HuH-7 (cell line): ENCODE data around the gene DST.

ENCODE experiments used
- DNase-seq: peaks from one replicate; pipeline ENCODE4 v3.0.0; 2011; ENCODE audit warnings: low spot score

Gene DST

DNA sequence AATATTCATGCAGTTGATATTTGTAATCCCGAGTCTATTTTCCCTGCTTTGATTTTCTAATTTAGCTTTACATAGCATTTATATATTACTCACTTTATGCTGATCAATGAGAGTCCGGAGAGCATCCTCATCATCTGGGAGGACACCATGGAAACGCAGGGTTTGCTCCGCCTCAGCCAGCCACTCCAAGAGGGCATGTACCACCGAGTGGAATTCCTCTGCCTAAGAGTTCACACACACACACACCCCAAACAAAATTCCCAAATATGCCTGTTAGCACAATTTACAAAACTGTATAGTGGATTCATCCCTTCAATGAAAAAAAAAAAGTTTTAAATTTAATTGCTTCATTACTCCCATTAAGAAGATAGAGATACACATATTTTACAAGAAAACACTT lies 160.7 kb downstream of the DST start:
- no peak for DNase-seq

DNA sequence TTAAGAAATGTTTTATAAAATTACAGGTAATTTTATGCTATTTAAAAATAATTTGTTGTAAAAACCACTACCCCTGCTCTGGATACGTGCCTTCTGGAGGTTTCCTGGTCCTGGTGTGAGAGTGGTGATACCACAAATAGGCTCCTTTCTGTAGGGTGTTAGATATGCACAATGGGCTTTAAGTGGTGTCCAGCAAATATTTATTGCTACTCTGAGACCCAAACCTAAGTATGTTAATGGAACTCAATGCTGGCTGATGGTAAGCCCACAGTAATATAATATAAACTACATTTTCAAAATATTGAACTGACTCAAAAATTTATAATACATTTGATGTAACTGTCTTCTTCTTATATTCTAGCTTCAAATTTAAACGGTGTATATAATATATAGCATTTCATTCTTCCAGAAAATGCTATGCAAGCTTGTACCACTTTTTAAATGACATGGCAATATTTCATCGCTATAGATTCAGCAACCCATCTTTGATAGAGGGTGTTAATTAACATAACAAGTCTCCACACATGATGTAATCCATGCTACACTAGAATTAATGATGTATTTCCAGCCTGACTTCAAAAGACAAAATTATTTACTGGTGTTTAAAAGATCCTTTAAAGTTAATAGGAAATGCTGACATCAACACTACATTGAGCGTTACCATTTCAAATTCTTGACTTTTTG lies 161.9 kb downstream of the DST start:
- DNase-seq = no peak

DNA sequence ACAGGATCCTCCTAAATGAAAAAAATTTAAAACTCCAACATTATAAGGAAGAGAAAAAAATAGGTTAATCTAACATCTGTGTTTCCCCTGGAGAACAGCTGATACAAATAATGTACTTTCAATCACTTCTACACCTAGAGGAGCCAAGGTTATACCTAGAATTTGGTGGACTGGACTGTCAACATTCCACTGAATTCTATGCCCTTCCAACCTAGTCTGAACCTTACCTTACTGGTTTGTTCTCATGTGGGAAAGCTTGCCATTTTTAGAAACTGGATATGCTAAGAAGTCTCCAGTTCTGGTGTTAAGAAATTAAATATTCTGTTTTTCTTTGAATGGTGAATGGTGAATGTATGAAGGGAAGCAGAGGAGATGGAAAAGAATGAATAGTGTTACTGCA lies 162.4 kb downstream of the DST start:
- DNase-seq = no peak

DNA sequence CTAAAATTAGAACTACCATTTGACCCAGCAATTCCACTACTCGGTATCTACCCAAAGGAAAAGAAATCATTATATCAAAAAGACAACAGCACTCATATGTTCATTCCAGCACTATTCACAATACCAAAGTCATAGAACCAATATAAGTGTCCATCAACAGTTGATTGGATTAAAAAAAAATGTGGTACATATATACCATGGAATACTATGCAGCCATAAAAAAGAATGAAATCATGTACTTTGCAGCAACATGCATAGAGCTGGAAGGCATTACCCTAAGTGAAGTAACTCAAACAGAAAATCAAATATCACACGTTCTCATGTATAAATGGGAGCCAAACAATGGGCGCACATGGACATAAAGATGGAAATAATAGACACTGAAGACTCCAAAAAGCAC lies 163.3 kb downstream of the DST start:
- no peak for DNase-seq

DNA sequence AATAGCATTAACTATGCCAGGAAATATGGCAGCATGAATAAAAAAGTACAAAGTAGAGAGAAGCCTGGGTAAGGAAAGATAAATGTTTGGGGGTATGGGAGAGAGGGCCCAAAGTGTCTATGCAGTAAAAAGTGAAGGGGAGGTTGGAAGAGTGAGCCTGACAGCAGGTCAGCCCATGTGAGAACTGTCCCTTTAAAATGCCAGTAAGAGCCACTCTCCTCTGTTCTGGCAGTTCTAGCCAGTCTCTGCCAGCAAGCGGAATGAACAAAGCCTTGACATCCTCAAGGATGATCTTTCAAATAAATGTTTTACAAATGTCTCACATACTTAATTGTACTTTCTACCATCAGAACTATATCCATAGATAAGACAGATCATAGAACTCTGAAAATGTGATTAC lies 164.5 kb downstream of the DST start:
- DNase-seq = no peak

DNA sequence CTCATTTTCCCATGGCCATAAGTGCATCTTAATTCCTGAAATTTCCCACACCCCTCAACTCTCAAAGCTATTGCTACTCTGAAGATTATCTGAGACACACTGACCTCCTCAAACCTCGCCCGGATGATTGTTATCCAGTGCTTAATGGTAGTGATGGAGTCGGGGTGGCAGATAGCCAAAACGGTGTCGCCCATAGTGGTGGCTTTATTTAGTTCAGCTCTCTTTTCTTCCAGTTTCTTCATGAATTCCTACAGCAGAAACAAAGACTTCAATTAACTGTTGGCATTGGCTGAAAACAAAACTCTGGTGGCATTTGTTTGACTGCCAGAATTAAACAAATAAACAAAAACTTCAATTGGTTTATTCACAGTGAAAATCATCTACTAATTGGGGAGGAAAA lies 165.4 kb downstream of the DST start:
- DNase-seq = no peak

DNA sequence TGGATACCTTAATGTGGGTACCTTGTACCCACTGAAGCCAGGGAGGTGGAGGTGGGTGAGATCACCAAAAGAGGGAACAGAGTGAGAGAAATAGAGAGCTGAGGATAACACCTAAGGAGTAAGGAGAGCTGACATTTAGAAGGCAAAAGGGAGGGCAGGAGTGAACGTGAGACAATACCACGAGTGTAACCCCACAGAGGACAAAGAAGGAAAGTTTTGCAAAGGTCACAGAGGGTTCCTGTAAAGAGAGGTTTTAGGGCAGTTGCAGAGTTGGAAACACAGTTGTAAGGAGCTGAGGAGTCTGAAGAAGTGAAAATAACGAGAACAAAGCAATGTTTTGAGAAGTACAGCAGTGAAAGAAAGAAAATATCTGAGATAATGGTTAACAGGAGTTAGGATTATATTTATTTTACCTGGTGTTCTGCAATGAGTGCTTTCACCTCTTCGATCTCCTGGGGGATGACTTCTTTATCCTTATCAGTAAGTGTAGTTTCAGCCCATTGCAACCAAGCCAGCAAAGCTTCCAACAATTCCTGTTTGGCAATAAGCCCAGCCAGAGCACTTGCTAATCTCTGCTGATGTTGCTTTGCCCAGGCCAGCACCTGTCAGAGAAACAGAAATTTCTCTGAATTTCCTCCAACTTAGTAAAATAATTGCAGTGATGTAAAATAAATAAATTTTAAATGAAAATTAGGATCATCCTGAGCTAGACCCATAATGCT lies 166.8 kb downstream of the DST start:
- peak; percentile 7 for DNase-seq

DNA sequence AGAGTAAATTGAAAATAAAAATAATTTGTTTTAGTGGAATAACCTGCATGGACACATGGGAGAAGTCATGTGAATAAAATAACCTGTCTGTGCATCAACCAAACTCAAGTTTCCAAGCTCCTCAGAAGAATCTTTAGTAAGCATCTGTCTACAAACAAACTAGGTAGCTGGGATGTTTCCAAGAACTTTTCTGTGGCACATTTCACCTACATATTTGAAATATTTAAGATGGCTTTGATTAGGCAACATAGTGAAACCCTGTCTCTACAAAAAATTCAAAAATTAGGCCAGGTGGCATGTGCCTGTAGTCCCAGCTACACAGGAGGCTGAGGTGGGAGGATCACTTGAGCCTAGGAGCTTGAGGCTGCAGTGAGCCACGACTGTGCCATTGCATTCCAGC lies 168.2 kb downstream of the DST start:
- no peak for DNase-seq

DNA sequence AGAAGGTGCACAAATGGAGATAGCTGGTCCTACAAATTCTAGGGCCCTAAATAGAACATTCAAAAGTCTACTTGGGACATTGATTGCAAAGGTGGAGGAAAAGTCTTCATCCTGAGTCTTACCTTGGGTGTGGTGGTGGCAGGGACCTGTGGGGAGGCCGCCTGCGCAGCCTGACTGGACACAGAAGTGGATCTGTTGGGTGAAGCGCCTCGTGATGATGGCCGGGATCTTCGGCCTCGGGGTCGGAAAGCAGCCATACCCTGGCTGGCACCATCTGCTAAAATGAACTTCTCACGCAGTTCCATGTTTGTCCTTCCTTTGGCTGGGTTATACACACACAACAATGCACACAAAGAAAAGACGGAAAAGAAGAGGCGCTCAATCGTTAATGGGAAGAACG lies 179.2 kb downstream of the DST start:
- DNase-seq = no peak

DNA sequence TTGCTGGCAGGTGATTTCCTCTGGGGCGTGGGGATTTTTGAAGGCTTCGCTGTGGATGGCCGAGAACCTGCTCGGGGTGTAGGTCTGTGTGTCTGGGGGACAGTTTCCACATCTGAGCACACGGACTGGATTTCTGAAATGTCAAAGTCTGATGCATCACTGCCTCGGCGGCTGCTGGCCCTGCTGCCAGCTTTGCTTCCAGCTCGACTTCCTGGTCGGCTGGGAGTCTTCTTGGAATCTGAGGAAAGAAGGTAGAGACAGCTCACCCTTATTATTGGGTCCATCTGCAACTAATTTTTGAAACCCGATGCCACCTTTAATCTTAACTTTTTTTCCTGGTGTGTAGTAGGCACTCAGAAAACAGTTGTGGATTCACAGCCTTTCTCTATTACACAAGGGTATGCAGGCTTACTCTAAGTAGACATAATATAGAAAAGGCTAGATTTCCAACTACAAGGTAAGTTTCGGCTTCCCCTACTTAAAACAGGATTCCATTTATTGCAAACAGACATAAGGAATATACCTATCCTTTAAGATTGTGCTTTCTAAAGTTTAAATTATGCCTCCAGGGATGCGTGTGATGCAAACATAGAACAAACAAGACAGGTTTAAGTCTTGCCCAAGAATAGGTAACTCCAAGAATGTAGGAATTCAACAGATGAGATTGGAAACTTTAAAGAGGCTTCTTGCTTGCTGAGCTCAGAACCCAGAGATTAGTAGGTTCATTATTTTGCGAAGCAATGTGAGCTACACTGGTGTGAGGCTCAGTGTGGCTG lies 183.5 kb downstream of the DST start:
- no peak for DNase-seq

DNA sequence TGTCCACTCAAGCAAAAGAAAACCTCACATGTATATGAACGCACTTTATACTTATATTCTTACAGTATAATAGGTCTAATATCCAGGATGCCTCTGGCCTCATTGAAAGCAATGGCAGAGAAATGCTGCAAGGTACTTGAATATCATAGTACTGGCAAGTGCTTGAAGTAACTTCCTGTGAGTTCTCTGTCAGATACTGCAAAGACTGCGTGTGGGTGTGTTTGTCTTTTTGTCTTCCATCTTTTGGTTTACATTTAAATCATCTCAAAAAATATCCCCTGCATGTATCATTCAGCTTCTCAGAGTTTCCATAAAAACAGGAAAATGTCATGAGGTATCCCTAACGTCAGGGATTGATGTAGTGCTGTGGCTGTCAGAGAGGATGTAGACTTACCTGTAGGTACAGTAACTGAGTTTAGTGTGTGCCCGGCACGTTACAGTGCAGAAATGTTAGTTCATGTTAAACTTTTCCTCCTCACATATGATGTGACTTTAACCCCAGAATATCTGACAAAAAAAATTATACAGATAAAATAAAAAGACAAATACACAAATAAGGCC lies 184.3 kb downstream of the DST start:
- no peak for DNase-seq

DNA sequence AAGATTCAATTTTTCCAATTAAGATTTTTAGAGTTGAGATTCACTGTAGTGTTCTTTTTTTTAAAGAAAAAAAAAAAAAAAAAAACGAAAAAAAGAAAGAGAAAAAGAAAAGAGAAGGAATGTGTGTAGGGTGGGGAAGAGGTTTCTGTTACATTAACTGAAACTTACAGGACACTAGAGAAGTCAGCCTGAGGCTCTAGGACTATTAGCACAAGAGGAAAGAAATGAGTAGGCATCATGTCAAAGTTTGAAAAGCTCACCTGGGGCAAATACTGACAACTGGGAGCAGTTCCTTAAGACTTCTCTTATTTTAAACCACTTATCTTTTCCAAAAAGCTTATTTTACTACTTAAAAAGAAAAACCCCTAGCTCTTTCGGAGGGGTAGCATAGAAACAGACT lies 185.9 kb downstream of the DST start:
- no peak for DNase-seq

DNA sequence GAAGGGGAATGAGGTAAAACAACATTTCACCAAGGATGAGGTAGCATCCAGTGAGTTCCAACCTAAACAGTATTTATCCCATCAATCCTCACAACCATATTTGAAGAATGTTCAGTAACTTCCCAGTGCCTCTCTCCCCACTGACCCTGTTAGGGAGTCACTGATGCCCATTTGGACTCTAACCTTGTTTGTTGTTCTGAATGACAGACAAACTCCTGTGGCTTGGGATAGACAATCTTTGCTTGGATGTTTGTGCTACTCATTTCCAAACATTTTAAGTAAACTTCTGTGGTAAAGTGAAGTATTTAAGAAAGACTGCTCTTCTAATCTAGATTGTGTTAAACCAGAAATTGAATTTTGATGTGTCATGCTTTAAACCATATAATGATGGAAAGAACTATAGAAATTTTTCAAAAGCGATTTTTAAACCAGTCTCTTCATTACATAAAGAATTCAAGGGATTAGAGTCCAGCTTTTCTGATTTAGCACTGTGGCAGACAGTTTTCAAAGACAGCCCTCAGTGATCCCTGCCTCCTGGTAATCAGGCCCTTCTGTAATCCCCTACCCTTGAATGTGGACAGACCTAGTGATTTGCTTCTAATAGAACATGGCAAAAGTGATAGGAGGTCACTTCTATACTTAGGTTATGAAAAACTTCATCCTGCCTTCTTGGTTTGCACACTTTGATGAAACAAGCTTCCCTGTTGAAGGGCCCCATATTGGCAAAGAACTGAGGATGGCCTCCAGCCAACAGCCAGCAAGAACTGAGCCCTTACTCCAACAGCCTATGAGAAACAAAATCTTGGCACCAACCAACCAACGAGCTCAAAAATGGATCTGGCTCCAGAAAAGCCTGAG lies 191.6 kb downstream of the DST start:
- DNase-seq = no peak

DNA sequence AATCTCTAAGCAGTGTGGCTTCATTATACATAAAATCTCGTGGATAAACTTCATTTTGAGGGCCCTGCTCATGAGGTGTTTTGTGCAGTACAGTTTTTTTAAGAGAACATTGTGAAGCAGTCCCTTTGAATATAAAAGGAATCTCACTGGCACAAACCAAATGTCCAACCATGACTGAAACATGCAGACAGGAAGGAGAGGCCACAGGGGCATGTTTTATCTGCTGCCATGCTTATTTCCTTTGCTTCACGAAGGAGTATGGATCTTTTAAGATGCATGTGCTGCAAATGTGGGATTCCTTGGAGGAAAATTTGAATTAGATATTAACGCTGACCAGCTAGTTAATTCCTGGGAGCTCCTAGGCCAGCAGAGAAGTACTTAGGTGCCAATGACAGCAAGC lies 192.3 kb downstream of the DST start:
- DNase-seq = no peak

DNA sequence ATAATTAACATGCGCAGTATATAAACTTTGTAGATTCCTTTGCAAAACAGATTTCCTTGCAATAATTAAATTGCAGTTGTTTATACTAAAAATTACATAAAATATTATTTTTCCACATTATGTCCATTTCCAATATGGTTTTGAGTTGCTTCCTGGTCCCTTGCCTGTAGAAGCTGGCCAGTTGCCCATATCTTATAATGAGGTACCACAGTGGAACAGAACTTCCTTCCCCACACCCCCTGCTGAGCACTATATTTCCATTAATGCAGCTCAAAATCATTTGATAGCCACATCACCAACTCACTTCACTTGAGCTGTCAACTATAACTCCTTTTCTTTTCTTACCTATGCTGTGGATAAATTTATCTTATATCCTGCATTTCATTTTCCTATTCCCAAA lies 194.6 kb downstream of the DST start:
- no peak for DNase-seq

DNA sequence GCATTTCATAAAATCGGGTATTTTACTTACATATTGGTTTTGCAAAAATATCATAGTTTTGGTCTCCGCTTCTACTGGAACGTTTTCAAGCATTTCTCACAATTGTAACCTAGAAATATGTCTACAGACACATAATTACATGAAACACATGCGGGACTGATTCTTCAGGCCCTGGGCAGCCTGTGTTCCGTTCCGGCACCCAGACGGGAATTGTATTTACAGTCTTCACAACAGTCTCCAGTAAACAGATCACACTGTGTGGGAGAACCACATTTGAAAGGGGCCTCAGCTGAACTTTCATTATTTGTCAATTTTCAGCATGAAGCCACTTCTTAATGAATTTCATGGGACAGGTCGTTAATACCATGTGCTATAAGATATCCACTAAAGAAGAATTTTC lies 196.9 kb downstream of the DST start:
- no peak for DNase-seq

DNA sequence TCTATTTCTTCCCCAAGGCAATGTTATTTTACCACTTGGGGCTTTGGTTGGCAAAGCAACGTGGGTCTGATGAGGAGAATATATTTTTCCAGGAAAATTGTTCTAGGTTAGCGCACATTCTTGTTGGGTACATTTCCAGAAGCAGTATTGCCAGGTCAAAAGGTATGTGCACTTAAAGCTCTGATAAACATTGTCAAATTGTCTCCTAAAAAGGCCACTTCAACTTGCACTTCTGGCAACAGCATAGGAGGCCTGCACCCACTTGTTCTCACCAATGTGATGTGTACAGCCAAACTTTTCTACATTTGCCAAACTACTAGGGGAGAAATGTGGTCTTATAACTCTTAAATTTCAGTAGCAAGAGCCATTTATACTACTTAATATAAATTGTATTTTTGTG lies 197.8 kb downstream of the DST start:
- no peak for DNase-seq

DNA sequence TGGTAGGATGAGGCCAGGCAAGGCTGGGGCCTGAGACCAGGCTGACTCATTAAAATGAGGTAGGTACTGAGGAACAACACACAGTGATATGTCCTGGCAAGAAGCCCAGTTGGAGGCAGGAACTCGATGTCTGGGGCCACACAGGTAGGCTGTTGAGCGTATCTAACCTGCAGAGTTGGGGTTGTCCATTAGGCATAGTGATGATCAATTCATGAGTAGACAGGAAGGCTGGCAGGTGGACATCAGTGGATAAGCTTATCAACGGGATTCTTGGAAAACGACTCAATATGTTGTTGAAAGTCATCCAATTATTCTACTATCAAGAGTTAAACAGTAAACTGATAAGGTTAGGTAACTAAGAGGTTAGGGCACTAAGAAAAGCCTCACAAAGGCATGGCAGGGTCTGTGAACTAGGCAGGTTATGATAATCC lies 202.1 kb downstream of the DST start:
- no peak for DNase-seq

DNA sequence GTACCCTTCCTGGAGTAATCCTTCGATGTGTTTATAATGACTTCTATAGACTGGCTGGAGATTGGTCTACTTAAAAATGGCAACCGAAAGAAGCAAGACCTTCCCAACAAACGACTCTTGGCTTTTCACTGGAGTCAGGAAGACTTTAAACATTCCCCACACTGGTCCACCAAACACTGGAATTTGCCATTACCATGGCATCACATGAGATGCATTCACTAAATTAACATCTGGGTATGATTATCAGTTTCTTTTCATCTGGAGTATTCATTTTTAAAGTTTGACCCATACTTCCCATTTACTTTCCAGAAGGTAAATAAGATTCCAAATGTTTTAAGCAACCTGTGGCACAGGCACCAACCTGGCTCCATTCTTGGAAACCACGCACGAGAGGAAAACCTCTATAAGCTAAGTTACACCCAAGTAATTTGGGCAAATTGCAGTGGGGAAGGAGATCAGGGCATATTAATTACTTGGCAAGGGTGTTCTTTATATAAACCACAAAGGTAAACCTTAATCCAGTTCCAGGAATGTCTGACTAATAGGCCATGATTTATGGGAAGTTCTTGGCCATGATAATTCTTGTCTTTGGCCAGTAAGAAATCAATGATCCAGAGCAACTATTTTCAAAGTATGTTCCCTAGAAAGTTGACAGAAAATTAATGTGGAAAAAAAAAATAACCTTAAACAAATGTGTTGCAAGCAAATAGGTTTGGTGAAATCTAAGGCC lies 205.4 kb downstream of the DST start:
- no peak for DNase-seq

DNA sequence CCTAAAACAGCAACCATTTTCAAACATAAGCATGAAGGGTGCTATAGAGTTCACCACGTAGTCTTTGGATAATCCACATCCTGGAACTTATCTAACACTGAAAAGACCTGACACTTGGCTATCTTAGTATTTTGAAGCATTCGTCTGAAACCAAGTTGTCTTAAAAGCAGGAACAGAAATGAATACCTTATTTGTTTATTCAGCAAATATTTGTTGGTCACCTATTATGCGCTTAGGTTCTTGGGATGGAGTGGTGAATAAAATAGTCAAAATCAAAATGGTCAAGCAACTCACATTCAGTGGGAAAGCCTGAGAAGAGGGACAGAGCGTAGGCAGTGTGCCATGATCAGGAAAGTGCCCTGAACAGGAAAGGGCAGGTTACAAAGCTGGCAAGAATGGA lies 206.9 kb downstream of the DST start:
- DNase-seq = no peak

DNA sequence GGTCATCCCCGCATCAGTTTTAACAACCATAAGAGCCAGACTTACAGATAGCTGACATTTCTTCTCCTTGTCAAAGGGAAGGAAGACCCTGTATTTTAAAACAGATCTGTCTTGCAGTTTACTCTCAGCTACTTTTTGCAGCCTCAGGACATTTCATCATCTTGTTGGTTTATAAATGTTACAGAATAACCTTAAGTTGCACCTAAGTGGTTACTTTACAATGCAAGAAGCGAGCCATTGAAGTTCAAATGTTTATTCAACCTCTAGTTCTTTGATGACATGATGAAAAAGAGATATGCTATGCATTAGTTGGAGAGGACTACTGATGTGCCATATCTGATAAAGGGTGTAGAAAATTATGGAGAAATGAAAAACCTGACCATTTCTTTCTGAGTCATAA lies 207.4 kb downstream of the DST start:
- no peak for DNase-seq
